ENCODE results near the gene RHPN2.

DNA sequence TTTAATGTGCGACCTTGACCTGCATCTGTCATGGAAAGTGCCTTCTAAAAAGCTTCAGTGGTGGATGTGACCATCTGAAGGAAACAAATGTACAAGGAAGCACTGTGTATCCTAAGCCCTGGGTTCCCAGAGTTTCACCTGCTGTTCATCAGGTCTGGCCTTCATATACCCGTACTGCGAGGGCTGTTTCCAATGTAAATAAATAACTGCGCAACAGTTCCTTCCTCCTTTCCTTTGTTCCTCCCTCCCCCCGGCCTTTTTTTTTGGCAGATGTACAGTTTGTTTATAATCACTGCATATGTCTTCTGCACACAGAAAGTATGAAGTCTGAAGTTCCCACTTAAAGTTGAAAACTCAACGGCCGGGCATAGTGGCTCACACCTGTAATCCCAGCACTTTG lies 87.4 kb downstream of the RHPN2 start:
- TF ChIP-seq TOX (CRISPR knock-in tag; IDR thresholded peaks at IDR 0.05; ENCODE audit: borderline replicate concordance) (no peak), OSR1 (CRISPR knock-in tag; IDR thresholded peaks at IDR 0.05) (no peak), TCF4 (CRISPR knock-in tag; IDR thresholded peaks at IDR 0.05; ENCODE audit: borderline replicate concordance) (no peak), RARB (CRISPR knock-in tag; IDR thresholded peaks at IDR 0.05) (no peak), ZNF70 (CRISPR knock-in tag; IDR thresholded peaks at IDR 0.05) (no peak), ZFP30 (CRISPR knock-in tag; IDR thresholded peaks at IDR 0.05) (no peak)
- TF ChIP-seq, protein P1, sequence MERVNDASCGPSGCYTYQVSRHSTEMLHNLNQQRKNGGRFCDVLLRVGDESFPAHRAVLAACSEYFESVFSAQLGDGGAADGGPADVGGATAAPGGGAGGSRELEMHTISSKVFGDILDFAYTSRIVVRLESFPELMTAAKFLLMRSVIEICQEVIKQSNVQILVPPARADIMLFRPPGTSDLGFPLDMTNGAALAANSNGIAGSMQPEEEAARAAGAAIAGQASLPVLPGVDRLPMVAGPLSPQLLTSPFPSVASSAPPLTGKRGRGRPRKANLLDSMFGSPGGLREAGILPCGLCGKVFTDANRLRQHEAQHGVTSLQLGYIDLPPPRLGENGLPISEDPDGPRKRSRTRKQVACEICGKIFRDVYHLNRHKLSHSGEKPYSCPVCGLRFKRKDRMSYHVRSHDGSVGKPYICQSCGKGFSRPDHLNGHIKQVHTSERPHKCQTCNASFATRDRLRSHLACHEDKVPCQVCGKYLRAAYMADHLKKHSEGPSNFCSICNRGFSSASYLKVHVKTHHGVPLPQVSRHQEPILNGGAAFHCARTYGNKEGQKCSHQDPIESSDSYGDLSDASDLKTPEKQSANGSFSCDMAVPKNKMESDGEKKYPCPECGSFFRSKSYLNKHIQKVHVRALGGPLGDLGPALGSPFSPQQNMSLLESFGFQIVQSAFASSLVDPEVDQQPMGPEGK (CRISPR knock-in tag; IDR thresholded peaks at IDR 0.05; ENCODE audit: borderline replicate concordance) = no peak

Data from SK-N-SH treated with all-trans-retinoic acid at 6 μM for 48 hours (cell line).